ENCODE data around the gene FCGBP. TPM values are rescaled to one million over a fixed set of nuclear protein-coding genes. Genes with fewer than 3 reads are reported as not detected.
A peak's percentile ranks its signal among the peaks of the same experiment; 100 is the strongest.
"Not testable (repeated sequence)": the region's sequence is repeated elsewhere in the genome, so short reads cannot be mapped to it uniquely, and the experiment has no call there.

Gene FCGBP
- total and polyA plus RNA-seq, 2 of the 4 experiments (the other 2 are of a cell fraction): under 0.01 to 0.03 TPM

- H3K14ac ChIP-seq (replicated peaks; ENCODE audit: low read depth, low read length); DNase-seq; H2BK120ac ChIP-seq (ENCODE audit: low read depth, low read length); H4K20me1 ChIP-seq (ENCODE audit: insufficient read depth, low read length); H3K9me1 ChIP-seq (ENCODE audit: insufficient read depth, low read length); intact Hi-C loops (cut with micrococcal nuclease); H2BK15ac ChIP-seq (ENCODE audit: low read depth, low read length); H3K27ac ChIP-seq (ENCODE audit: insufficient read depth, low read length); H3K4me1 ChIP-seq (ENCODE audit: control insufficient read depth, insufficient read depth, low read length); H3K27me3 ChIP-seq (ENCODE audit: control insufficient read depth, insufficient read depth, low read length); dilution Hi-C loops (cut with HindIII; ENCODE audit: low sequenced_read_pairs, unreplicated experiment); H3K9ac ChIP-seq (ENCODE audit: low read depth, low read length); H3K23ac ChIP-seq (ENCODE audit: low read depth, low read length); CTCF ChIA-PET; H3K79me1 ChIP-seq (ENCODE audit: low read depth in 1 of 2, low read length in 2 of 2); ATAC-seq (ENCODE audit: low read depth); BruUV-seq (replicated peaks); H3K18ac ChIP-seq (ENCODE audit: low read depth, low read length); H2AFZ ChIP-seq (replicated peaks; ENCODE audit: low read length, poor library complexity); H4K91ac ChIP-seq (ENCODE audit: insufficient read depth, low read depth, low read length); POLR2A ChIA-PET (ENCODE audit: unreplicated experiment); H3K4ac ChIP-seq (ENCODE audit: low read depth, low read length); H3K4me3 ChIP-seq (ENCODE audit: insufficient read depth, low read depth, low read length); H4K8ac ChIP-seq (ENCODE audit: low read depth in 2 of 2, low read length in 2 of 2); H3K56ac ChIP-seq (ENCODE audit: extremely low read depth, insufficient read depth, low read length); H2AK5ac ChIP-seq (ENCODE audit: low read depth, low read length); H4K5ac ChIP-seq (ENCODE audit: low read depth, low read length); in situ Hi-C loops (cut with MboI; ENCODE audit: low sequenced_read_pairs); H2BK5ac ChIP-seq (ENCODE audit: low read depth, low read length, poor library complexity, severe bottlenecking); H2AK9ac ChIP-seq (replicated peaks; ENCODE audit: low read depth, low read length, poor library complexity); H2BK20ac ChIP-seq (ENCODE audit: low read depth, low read length); H3K9me3 ChIP-seq (ENCODE audit: control insufficient read depth, insufficient read depth, low read length); H3K36me3 ChIP-seq (ENCODE audit: control insufficient read depth, insufficient read depth, low read length); H3K4me2 ChIP-seq (ENCODE audit: low read depth, low read length): not testable (repeated sequence)
- no CpG with 5 or more reads among the region's 6 CpGs for WGBS, 2 experiments (ENCODE audit: extremely low coverage in 2 of 2, insufficient read length in 1 of 2)
These were observed 35.6 kb downstream of the FCGBP start for GRCh38 chr19:39898858-39899257.

GRCh38 chr19:39897511-39898245 is 36.8 kb downstream of the FCGBP start:
- in situ Hi-C loops (cut with MboI; ENCODE audit: low sequenced_read_pairs); H2BK20ac ChIP-seq (ENCODE audit: low read depth, low read length); POLR2A ChIA-PET (ENCODE audit: unreplicated experiment); H3K36me3 ChIP-seq (ENCODE audit: control insufficient read depth, insufficient read depth, low read length); intact Hi-C loops (cut with micrococcal nuclease); H3K18ac ChIP-seq (ENCODE audit: low read depth, low read length); H3K4me1 ChIP-seq (ENCODE audit: control insufficient read depth, insufficient read depth, low read length); H2AK9ac ChIP-seq (replicated peaks; ENCODE audit: low read depth, low read length, poor library complexity); H3K4ac ChIP-seq (ENCODE audit: low read depth, low read length); H2AK5ac ChIP-seq (ENCODE audit: low read depth, low read length); H3K9ac ChIP-seq (ENCODE audit: low read depth, low read length); dilution Hi-C loops (cut with HindIII; ENCODE audit: low sequenced_read_pairs, unreplicated experiment); H3K56ac ChIP-seq (ENCODE audit: extremely low read depth, insufficient read depth, low read length); H2AFZ ChIP-seq (replicated peaks; ENCODE audit: low read length, poor library complexity); H3K79me1 ChIP-seq (ENCODE audit: low read depth in 1 of 2, low read length in 2 of 2); H3K27ac ChIP-seq (ENCODE audit: insufficient read depth, low read length); DNase-seq; H3K9me1 ChIP-seq (ENCODE audit: insufficient read depth, low read length); H3K27me3 ChIP-seq (ENCODE audit: control insufficient read depth, insufficient read depth, low read length); H2BK5ac ChIP-seq (ENCODE audit: low read depth, low read length, poor library complexity, severe bottlenecking); H4K5ac ChIP-seq (ENCODE audit: low read depth, low read length); H3K14ac ChIP-seq (replicated peaks; ENCODE audit: low read depth, low read length); H3K9me3 ChIP-seq (ENCODE audit: control insufficient read depth, insufficient read depth, low read length); H4K91ac ChIP-seq (ENCODE audit: insufficient read depth, low read depth, low read length); H3K4me3 ChIP-seq (ENCODE audit: insufficient read depth, low read depth, low read length); H4K8ac ChIP-seq (ENCODE audit: low read depth in 2 of 2, low read length in 2 of 2); H3K23ac ChIP-seq (ENCODE audit: low read depth, low read length); H2BK15ac ChIP-seq (ENCODE audit: low read depth, low read length); H4K20me1 ChIP-seq (ENCODE audit: insufficient read depth, low read length); H3K4me2 ChIP-seq (ENCODE audit: low read depth, low read length); H2BK120ac ChIP-seq (ENCODE audit: low read depth, low read length); CTCF ChIA-PET; BruUV-seq (replicated peaks): not testable (repeated sequence)
- no CpG with 5 or more reads among the region's 13 CpGs for WGBS, 2 experiments (ENCODE audit: extremely low coverage in 2 of 2, insufficient read length in 1 of 2)
- peak; percentile 70 for ATAC-seq (ENCODE audit: low read depth)

All from IMR-90 (cell line).